ENCODE data around the gene MRM2.
A peak's percentile ranks its signal among the peaks of the same experiment; 100 is the strongest.

The MRM2 gene

DNA sequence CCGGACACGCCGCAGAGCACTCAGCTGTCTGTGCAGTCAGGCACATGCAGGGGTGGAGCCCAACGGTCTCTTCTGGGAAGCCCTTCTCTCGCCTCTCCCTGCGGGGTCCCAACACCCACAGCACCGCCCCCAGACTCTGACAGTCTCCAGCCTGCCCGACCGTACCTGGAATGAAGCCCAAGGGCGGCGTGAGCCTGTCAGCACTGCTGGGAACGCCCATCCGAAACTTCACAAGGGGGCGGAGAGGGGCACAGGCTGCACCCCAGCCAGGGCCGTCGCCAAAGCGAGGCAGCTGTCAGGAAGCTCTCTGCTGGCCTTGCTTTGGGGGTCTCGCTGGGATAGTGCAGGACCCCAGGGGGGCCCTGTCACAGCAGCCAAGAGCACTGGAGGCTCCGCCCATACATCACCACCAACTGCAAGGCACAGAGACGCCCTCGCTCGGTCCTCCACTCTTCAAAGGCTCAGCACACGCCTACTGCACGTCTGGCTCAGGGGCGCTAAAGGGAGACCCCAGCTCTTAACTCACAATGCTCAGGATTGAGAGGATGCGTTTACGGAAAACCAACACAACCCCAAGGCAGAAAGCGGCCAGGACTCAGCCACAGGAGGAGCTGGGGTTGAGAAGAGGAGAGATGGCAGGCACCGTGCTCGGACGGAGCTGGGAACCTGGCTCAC lies 40.2 kb downstream of the MRM2 start:
- no peak for DNase-seq

DNA sequence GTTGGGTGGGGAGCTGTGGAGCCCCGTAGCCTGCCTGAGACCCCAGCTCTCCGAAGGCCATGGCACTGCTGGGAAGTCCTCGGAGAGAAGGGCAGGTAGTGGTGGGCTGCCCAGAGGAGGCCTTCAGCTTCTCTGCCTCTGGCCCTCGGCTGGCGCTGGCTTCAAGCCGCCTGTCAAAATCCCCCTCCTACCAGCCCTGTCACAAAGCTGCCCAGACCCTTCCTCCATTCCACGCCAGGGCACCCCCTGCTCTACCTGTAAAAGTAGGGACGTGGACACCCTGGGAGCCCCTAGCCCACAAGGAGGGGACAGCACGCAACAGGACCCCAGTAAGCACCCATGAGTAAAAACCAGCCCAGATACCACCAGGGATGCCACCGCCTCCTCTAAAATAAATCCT lies 40.9 kb downstream of the MRM2 start:
- DNase-seq, result no peak

DNA sequence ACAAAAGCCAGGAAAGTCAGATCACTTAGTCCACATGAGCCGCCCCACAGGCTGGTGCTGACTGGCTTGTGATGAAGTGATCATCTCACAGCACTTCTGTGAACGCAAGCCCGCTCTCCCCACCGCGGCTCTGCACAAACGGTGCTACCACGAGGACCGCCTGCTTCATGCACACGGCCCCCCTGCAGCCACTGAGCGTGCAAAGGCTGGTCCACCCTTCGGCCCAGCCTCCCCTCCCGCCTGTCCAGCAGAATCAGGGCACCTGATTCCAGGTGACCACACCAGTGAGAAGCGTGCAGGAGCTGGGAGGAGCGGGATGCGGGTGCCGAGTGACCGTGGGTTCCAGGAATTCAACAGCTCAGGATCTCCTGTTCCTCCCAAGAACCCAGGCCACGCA lies 41.4 kb downstream of the MRM2 start:
- DNase-seq, result no peak

DNA sequence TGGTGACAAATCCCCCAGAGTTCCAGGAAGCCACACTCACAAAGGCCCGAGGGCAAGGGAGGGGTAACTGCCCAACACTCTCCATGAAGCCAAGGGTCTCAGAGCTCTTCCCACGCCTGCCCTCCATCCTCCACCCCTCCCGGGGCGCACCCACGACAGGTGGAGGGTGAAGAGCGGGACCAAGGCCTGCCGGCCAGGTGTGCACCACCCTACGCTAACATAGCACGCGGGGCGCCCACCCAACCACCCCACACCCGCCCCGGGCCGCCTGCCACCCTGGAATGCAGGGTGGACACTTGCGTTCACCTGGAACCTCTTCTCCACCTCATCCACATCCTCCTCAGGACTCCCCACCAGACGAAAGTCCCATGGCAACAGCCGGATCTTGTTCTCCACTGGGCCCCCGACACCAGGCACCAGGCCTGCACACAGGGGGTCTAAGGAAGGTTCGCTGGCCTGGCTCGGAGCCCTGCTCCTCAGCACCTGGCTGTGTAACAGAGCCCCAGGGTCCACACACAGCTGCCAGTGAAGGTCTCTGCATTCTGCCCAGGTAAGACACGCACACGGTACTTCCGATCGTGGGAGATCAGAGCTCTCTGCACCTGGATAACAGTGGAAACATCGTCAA lies 41.9 kb downstream of the MRM2 start:
- DNase-seq, result no peak

DNA sequence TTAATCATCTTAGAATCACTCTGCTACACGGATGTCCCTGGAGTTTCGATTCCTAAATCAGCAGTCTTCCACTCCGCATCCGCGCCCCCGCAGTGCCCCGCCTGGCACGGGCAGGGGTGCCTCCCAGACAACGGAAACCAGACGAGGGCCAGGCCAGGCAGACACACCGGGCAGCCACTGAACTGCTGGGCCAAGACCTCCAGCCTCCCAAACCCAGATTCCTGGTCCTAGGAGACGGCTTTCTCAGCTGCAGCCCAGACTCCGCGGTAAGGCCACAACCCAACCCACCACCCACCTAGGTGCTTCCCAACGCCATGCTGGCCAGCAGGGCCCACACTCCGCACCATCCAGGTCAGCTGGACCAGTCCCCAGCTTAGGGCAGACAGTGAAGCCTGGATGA lies 42.5 kb downstream of the MRM2 start:
- DNase-seq, result no peak

DNA sequence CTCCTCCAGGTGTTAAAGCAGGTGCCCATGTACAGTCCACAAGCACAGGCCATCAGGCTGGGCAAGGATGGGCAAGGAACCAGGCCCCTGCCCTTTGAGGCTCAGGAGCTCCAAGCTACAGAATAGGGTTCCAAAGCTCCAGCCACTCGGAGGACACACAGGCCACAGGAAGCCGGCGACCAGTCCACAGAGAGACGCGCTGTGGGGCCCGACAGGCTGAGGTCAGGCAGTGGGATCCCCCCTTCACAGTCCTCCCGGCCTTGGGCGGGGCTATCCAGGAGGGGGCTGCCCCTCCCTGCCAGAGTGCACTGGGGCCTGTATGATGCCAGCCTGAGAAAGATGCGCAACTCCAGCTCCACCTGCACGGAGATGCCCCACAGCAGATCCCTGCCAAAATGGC lies 43.2 kb downstream of the MRM2 start:
- DNase-seq, result no peak

DNA sequence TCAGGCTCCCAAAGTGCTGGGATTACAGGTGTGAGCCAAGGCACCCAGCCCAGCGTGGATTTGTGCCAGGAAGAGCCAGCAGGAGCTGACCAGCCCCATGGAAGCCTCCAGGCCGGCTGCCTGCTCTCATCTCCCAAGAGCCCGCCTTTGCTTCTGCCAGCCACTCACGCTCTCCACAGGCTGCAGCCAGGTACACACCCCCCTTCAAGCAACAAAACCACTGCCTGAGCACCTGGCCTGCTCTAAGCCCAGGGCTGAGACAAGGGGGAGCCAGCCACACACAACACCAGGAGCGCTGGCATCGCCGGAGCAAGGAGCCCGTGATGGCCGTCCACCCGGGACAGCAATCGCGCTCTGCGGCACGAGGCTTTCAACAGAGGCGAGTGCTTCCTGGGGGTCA lies 43.8 kb downstream of the MRM2 start:
- DNase-seq, result peak; percentile 92

DNA sequence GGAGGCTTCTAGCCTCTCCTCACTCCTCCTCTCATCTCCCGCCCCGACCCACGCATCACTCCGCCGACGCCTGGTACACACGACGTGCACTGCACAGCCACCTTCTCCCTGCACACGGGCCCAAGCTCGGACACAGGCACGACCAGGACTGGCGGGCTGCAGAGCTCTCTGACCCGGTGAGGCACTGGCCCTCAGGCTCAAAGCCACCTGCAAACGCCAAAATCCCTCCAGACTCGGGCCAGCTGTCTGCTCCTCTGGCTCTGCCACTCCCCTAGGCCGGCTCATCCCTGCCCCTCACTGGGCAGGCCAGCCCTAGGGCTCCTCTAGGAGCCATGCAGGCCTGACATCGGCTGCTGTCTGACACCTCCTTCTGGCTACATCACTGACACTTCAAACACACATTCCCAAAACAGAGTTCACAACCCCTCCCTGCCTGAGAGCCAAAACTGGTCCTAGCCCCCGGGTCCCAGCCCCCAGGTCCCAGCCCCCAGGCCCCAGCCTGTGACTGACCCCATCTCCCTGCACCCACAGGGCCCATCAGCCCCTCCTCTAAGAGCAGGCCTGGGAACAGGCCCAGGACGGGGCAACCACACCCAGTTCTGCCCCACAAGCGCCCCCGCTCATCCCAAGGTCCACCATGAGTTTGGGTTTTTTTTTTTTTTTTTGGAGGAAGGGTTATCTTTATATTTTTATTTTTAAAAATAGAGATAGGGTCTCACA lies 44.4 kb downstream of the MRM2 start:
- no peak for DNase-seq

DNA sequence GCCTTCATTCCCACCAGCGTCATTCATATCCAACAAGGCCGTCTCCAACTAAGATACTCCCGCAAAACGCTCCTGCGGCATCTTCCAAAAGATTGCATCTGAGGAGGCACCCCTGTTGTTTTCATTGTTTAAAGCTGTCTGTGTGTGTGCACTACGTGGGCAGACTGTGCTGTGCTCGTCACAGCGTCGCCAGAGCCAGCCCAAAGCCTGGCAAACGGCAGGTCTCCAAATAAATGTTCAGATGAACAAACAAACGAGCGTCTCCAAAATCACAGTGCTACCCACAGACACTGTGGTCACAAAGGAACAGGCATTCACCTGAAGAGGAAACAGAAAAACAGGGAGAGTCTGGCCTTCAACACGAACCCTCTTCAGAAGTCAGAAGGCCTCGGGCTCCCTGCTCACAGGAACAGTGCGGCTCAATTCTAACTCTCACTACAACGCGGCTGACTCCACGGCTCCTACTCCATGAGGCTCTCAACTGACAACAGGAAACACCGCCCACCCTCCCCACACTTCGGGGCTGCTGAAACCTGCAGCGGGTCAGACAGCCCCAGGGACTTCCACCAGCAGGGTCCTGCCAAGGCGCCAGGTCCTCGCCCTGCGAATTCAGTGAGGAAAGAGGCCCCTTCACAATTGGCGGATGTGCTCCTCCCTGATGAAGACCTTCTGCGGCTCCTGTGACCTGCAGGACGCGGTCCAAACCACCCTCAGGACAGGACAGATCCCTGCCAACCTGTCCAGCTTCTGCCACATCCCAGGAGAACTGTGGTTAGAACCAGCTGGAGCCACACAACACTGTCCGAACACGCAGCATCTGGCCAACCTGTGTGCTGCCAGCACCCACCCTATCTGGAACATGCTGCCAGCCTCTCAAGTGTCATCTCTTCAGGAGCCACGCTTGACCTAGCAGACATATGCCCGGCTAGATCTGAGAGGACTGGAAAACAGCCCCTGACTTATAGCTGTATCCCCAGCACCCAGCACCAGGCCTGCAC lies 45.3 kb downstream of the MRM2 start:
- DNase-seq, result no peak

DNA sequence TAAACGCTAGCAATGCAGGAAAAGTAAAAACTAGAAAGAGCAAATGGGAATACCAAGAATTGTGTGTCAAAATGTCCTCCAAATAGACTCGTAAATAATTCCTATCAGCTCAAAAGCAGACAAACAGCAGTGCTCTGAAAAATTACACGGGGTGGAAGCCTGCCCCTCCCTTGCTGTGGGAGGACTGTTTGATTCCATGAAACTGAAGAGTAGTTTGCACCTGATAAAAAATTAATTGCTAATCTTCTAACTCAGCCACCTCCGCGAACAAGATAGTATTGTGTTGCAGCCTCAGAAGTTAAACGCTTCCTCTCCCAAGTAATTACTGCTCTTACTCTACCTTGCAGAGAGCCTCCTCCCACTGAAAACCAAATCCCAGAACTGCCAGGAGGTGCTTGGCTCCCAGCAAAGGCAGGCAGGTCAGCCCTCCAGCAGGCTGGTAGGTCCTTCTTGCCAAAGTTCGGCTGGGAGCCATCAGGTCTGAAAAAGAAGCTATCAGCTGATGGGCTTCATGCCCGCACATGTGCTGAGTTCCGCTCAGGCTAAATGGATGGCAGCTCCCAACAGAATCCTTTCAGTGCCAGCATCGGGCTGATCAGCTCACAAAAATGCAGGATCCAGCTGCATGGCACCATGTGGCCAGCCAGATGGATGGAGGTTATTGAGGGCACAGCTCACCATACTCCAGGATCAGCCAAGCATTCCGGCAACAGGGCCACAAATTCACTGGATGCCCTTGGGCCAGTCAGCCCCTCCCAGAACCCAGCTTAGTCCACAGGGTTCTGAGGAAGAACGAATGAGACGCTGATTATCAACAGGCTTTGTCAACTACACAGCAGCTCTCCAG lies 46.4 kb downstream of the MRM2 start:
- no peak for DNase-seq

DNA sequence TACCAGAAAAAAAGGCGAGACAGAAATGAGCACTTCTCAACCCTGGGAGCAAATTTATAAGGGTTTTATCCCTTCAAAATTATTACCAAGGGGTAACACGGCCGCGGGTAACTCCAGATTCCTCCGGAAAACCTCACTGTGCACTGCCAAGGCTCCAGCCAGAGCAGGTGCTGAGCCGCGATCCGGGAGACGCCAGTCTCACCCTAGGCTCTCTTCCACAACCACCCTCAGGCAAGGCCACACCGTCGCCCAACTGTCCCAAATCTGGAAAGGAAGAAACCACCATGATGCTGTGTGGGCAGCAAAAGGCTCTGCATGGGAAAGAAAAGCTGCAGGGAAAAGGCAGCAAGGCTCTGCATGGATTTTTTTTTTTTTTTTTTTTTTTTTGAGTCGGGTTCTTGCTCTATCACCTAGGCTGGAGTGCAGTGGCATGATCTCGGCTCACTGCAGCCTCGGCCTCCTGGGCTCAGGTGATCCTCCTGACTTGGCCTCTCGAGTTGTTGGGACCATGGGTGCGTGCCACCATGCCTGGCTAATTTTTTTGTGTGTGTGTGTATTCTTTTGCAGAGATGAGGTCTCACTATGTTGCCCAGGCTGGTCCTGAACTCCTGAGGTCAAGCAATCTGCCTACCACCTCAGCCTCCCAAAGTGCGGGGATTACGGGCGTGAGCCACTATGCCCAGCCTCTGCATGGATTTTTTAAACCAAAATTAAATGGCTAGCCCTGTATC lies 48.3 kb downstream of the MRM2 start:
- no peak for DNase-seq

DNA sequence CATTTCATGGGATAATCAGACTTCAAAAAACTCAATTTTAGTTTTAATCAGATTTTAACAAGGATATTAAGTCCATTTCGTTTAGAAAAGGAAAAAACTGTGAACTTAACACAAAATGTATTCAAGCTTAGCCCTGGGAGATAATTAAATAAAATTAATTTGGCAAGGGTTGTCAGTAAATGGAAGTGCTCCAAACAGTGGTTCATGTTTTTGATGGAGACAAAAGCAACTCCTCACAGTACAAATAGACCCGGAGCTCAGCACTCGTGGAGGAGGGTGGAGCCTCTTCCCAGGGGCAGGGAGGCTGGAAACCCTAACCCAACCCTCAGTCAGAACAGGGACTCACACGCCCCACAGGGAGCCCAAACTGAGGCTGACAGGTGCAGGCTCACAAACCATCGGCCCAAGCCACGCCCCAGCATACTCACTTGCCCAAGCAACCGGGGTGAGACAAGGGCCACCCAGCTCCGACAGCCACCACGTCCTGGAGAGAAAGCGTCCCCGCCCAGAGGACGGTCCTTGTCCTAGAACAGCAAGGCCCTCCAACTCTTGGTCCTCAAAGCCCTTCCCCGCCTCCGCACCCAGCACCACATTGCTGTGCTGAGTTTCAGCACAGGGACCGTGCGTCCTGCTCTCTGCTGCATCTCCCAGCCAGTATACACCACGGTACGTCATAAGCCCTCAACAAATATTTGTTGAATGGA lies 49.0 kb downstream of the MRM2 start:
- peak; percentile 85 for DNase-seq

DNA sequence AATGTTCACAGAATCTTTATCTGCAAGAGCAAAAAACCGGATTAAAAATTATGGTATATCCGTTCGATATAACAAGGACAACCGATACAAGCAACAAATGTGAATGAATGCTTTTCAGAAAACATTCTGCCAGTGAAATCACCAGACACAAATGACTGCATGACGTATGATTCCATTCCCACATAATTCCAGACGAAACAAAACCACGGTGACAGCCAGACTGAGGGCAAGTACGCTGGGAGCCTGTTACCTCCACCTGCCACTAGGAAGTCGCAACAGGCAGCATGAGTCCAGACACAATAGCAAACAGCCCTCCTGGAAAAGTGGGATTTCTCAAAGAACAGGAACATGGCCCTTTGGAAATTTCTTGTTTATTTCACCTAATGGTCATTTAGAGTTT lies 51.0 kb downstream of the MRM2 start:
- no peak for DNase-seq

DNA sequence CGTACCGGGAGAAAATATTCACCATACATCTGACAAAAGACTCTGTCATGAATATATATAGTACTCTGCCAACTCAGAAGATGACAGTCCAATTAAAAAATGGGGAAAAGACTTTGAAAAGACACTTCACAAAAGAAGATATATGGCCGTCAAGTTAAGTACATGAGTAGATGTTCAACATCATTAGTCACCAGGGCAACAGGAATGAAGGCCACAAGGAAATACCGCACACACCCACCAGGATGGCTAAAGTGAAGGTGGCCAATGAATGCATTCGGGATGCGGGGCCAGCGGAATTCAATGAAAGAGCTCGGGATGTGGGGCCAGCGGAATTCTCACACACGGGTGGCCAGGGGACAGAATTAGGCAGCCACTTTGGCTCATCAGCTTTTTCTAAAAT lies 51.5 kb downstream of the MRM2 start:
- peak; percentile 10 for DNase-seq

DNA sequence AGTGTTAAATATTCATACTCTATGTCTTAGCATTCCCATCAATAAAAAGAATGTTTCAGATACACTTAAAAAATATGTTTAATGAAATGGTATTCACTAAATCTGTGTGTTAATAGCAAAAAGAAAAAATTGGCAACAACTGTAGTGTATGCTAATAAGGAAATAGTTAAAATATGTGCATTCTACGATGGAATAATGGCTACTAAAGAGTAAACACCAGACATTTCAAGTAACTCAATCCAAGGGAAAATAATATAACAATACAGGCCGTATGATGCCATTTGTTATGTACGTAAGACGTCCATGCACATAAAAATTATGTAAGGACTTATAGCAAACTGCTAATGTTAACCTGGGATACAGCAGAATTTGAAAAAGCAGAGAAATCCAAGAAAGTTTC lies 55.8 kb downstream of the MRM2 start:
- no peak for DNase-seq

DNA sequence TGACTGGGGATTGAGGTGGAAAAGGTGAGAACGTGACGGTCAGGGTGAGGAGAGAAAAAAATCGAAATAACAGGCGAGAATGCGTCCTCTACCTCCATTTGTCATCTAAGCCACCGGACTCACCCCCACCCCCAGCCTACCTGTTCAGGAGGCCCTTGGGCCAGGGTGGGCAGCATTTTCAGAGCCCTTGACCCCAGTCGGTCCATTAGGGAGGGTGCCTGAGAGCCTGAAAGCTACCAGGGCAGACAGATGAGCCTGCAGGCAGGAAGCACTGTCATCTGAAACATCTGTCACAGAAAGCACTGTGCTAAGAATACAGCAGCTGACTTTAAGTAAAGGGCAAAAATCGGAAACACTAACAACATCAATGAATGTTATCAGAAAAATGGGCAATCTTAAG lies 56.3 kb downstream of the MRM2 start:
- no peak for DNase-seq
